Gastroesophageal sphincter (tissue), 3 donors: Measurements from ENCODE around the gene TEC.

Source experiments
- CTCF ChIP-seq, 4 experiments: fragments of 200-600 bp in 2 of 4; fragments of 450-650 bp in 2 of 4; sonication (generic) in 1 of 4; IDR thresholded peaks; one replicate each; pipeline ENCODE4 v1.5.1; 2017 to 2019; ENCODE audit warnings: antibody characterized with exemption in 4 of 4, mild to moderate bottlenecking in 2 of 4, moderate library complexity in 2 of 4
- POLR2A ChIP-seq, 2 donors: fragments of 450-650 bp; IDR thresholded peaks; one replicate each; pipeline ENCODE4 v1.6.1; 2017; ENCODE audit warnings: antibody characterized with exemption in 2 of 2, mild to moderate bottlenecking in 2 of 2, moderate library complexity in 1 of 2

GRCh38 chr4:48262484-48262883 is 7.2 kb downstream of the TEC start:
- TF ChIP-seq CTCF (IDR thresholded peaks at IDR 0.05) (no peak), POLR2A (IDR thresholded peaks at IDR 0.05) (no peak)
